ENCODE results near the gene POLR2L.

DNA sequence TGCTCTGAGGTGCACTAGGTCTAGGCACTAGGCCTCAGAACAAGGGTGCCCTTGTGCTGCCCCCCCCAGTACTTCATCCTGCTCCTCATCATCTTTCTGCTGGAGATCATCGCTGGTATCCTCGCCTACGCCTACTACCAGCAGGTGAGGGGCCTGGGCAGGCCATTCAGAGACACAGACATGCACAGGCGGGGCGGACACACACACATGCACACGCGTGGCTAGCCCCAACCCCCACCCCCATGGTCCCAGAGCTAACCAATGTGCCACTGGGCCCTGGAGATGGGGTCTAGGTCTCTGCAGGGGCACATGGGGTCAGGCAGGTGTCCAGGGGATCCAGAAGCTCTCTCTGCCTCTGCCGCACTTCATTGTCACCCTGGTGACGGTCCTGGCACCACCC is 5.6 kb downstream of the POLR2L start:
- TF ChIP-seq POLR2A (IDR thresholded peaks at IDR 0.05): no peak
- TF ChIP-seq, protein P1, sequence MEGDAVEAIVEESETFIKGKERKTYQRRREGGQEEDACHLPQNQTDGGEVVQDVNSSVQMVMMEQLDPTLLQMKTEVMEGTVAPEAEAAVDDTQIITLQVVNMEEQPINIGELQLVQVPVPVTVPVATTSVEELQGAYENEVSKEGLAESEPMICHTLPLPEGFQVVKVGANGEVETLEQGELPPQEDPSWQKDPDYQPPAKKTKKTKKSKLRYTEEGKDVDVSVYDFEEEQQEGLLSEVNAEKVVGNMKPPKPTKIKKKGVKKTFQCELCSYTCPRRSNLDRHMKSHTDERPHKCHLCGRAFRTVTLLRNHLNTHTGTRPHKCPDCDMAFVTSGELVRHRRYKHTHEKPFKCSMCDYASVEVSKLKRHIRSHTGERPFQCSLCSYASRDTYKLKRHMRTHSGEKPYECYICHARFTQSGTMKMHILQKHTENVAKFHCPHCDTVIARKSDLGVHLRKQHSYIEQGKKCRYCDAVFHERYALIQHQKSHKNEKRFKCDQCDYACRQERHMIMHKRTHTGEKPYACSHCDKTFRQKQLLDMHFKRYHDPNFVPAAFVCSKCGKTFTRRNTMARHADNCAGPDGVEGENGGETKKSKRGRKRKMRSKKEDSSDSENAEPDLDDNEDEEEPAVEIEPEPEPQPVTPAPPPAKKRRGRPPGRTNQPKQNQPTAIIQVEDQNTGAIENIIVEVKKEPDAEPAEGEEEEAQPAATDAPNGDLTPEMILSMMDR (IDR thresholded peaks at IDR 0.05): no peak
- TF ChIP-seq EP300 (IDR thresholded peaks at IDR 0.05): no peak

Measured in ovary (tissue), 3 donors.